Transverse colon (tissue), 4 donors: Measurements from ENCODE around the gene BHLHE40. TPM values are rescaled to one million over a fixed set of nuclear protein-coding genes. Genes with fewer than 3 reads are reported as not detected.

Experiments
- DNase-seq: peaks from one replicate; pipeline ENCODE4 v3.0.0-alpha.2; 2019
- H3K27ac ChIP-seq, 4 donors: fragments of 200-600 bp; sonication (generic); 2 replicates each; pipeline ENCODE4 v1.5.1; 2016 to 2018; ENCODE audit warnings: inconsistent platforms in 4 of 4
- H3K27me3 ChIP-seq: fragments of 200-600 bp; sonication (generic); 2 replicates; pipeline ENCODE4 v1.5.1; 2017; ENCODE audit warnings: inconsistent platforms
- H3K36me3 ChIP-seq, 4 donors: fragments of 200-600 bp; sonication (generic); 2 replicates each; pipeline ENCODE4 v1.5.1; 2017 to 2019; ENCODE audit warnings: inconsistent platforms in 4 of 4
- H3K4me1 ChIP-seq, 4 donors: fragments of 200-600 bp; sonication (generic); 2 replicates each; pipeline ENCODE4 v1.5.1; 2017 to 2020; ENCODE audit warnings: inconsistent platforms in 4 of 4
- H3K4me3 ChIP-seq, 4 donors: fragments of 200-600 bp; sonication (generic); 1 replicate in 1 of 4; 2 replicates in 3 of 4; pipeline versions ENCODE4 v1.5.1 to v1.6.1; 2017 to 2019; ENCODE audit warnings: inconsistent platforms in 4 of 4
- H3K9me3 ChIP-seq, 2 donors: fragments of 200-600 bp; sonication (generic); 2 replicates each; pipeline ENCODE4 v1.5.1; 2017 to 2019; ENCODE audit warnings: inconsistent platforms in 2 of 2
- EP300 ChIP-seq: sonication (generic); formaldehyde crosslinking; IDR thresholded peaks from one replicate; pipeline ENCODE4 v1.6.1; 2017; ENCODE audit warnings: antibody characterized with exemption, low read depth
- POLR2A ChIP-seq: fragments of 450-650 bp; IDR thresholded peaks from one replicate; pipeline ENCODE4 v1.6.1; 2016; ENCODE audit warnings: antibody characterized with exemption, mild to moderate bottlenecking, moderate library complexity
- POLR2AphosphoS5 ChIP-seq, 3 donors: sonication (generic); formaldehyde crosslinking; IDR thresholded peaks; one replicate each; pipeline ENCODE4 v1.6.1; 2016; ENCODE audit warnings: antibody characterized with exemption in 3 of 3
- WGBS, 2 donors: methylation state at CpG; one replicate each; pipeline ENCODE4 v1.1.5; 2018; ENCODE audit warnings: low coverage in 1 of 2; 5-methylcytosine and 5-hydroxymethylcytosine counted together
- in situ Hi-C, 4 donors: fragments of 200-750 bp; cut with MboI; loops; one replicate each; pipeline versions ENCODE4 v1.15.0 to v1.15.1; 2017; ENCODE audit warnings: low sequenced_read_pairs in 3 of 4, low pct_ligation_motif_present in 1 of 4, low pct_unique_long_range_greater_than_20kb in 1 of 4
- intact Hi-C: fragments of 100-400 bp; cut with DNase I; formaldehyde crosslinking; loops from one replicate; pipeline ENCODE4 v1.15.1; 2023; ENCODE audit warnings: low total_unique reads
- total RNA-seq, 4 donors: library from RNA; depleted of rRNA; stranded (reverse); fragments of >200 nt; gene quantifications; one replicate each; pipeline ENCODE4 v1.1.0, GENCODE V29; 2016
- TF ChIP-seq, protein P1 (sequence below), 5 experiments: fragments of 200-600 bp in 3 of 5; fragments of 450-650 bp in 2 of 5; sonication (generic) in 3 of 5; IDR thresholded peaks; 1 replicate in 2 of 5; 2 replicates in 3 of 5; pipeline ENCODE4 v1.5.1; 2016 to 2017; ENCODE audit warnings: antibody characterized with exemption in 5 of 5, inconsistent platforms in 3 of 5, mild to moderate bottlenecking in 2 of 5, moderate library complexity in 1 of 5

BHLHE40 gene
- total RNA-seq, 4 donors from 2014 or later: 13.4 to 50.9 (median 18.0) TPM

DNA sequence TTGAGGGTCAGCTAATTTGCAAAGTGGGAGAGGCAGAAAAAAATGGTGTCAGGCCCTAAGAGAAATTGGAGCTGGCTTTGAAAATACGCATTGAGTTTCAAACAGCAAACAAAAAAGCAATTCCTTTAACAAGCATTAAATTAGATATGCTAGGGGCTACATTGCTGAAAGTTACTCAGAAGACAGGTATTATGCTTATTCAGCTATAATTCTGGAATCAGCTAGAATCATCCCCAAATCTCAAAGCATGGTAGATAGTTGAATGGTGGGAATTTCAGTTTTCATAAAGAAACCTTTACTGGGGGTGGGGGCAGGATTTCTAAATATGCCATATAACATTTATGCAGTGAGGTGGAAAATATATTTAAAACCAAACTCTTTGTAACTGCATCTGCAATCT lies 50.5 kb downstream of the BHLHE40 start:
- in situ Hi-C loops: no loop called here
- H3K36me3 ChIP-seq: no peaks in the 10 kb centered on the region
- WGBS, 2 donors: 80 to 89% methylated on average over 1 of the region's 1 CpG

GRCh38 chr3:5030152-5030551 lies 50.9 kb downstream of the BHLHE40 start:
- Histone ChIP-seq H3K4me3 (no peak overlapping the region), H3K4me1 (peaks cover 0 to 12% (median 6%) of the 10 kb centered on the region in 4 donors), H3K27ac (no peak overlapping the region), H3K9me3 (no peaks in the 10 kb centered on the region), H3K27me3 (no peaks in the 10 kb centered on the region), H3K36me3 (no peaks in the 10 kb centered on the region)
- intact Hi-C loops (no loop called here), in situ Hi-C loops (no loop called here)
- TF ChIP-seq, protein P1, sequence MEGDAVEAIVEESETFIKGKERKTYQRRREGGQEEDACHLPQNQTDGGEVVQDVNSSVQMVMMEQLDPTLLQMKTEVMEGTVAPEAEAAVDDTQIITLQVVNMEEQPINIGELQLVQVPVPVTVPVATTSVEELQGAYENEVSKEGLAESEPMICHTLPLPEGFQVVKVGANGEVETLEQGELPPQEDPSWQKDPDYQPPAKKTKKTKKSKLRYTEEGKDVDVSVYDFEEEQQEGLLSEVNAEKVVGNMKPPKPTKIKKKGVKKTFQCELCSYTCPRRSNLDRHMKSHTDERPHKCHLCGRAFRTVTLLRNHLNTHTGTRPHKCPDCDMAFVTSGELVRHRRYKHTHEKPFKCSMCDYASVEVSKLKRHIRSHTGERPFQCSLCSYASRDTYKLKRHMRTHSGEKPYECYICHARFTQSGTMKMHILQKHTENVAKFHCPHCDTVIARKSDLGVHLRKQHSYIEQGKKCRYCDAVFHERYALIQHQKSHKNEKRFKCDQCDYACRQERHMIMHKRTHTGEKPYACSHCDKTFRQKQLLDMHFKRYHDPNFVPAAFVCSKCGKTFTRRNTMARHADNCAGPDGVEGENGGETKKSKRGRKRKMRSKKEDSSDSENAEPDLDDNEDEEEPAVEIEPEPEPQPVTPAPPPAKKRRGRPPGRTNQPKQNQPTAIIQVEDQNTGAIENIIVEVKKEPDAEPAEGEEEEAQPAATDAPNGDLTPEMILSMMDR (IDR thresholded peaks at IDR 0.05): no peak
- no peak for TF ChIP-seq POLR2A
- TF ChIP-seq POLR2AphosphoS5 (IDR thresholded peaks at IDR 0.05): no peak
- no peak for TF ChIP-seq EP300
- 89 to 96% methylated on average over 5 of the region's 5 CpGs for WGBS, 2 donors
- DNase-seq: no peak

More for the DNA sequence above, 50.5 kb downstream of the BHLHE40 start:
- H3K9me3 ChIP-seq: no peaks in the 10 kb centered on the region
- no peak overlapping the region for H3K27ac ChIP-seq
- intact Hi-C loops: no loop called here
- TF ChIP-seq, protein P1 (IDR thresholded peaks at IDR 0.05): no peak
- TF ChIP-seq POLR2AphosphoS5 (IDR thresholded peaks at IDR 0.05): no peak
- no peak for TF ChIP-seq POLR2A
- TF ChIP-seq EP300: no peak
- no peak overlapping the region for H3K4me3 ChIP-seq
- H3K27me3 ChIP-seq: no peaks in the 10 kb centered on the region
- H3K4me1 ChIP-seq: peaks cover 0 to 12% (median 6%) of the 10 kb centered on the region in 4 donors
- DNase-seq: no peak

DNA sequence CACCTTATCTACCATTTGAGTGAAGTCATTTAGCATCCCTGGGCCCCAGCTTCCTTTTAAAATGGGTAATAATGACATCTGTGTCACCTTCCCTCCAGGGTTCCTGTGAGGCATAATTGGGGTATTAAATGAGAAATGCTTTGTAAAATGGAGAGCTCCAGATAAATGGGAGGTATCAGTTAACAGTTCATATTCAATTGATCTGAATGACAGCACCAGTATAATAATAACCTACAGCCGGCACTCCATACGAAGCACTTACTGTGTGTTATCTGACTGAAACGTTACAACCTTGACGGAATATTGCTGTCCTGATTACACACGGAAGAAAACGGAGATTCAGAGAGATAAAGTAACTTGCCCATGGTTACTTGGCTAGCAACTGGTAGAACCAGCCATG lies 53.6 kb downstream of the BHLHE40 start:
- in situ Hi-C loops (no loop called here), intact Hi-C loops (no loop called here)
- Histone ChIP-seq H3K4me3 (no peak overlapping the region), H3K4me1 (no peaks in the 10 kb centered on the region), H3K27me3 (no peaks in the 10 kb centered on the region), H3K36me3 (no peaks in the 10 kb centered on the region), H3K27ac (no peak overlapping the region), H3K9me3 (no peaks in the 10 kb centered on the region)
- DNase-seq: no peak
- WGBS, 2 donors: 52 to 72% methylated on average over 4 to 6 of the region's 6 CpGs
- TF ChIP-seq POLR2A (no peak), EP300 (no peak), POLR2AphosphoS5 (IDR thresholded peaks at IDR 0.05) (no peak)
- TF ChIP-seq, protein P1 (IDR thresholded peaks at IDR 0.05): no peak

Other genes starting within 250 kb of the BHLHE40 start
- gene ARL8B, start 142.9 kb downstream of the BHLHE40 start, total RNA-seq: 10 to 100 TPM; 13.1 to 47.2 (median 31.9) TPM
- 100 to 1,000 TPM in 1 of 4 donors, 10 to 100 TPM in 3; 27.3 to 312 (median 42.3) TPM for gene EDEM1, start 208.3 kb downstream of the BHLHE40 start, total RNA-seq